ENCODE data around the gene STIMATE. TPM values are rescaled to one million over a fixed set of nuclear protein-coding genes. Genes with fewer than 3 reads are reported as not detected.

STIMATE gene
- 10 to 100 TPM; 15.4 to 42.8 (median 21.4) TPM for total RNA-seq
- 10 to 100 TPM; 15.4 to 28.2 (median 25.7) TPM for polyA plus RNA-seq
- long read RNA-seq, donor 1, full-length matches to known transcripts: 6 of 6 reads
- long read RNA-seq, donor 1, partial matches to known transcripts: 0 of 6 reads
- long read RNA-seq, donor 1, other reads (novel, unspliced or antisense): 0 of 6 reads
- long read RNA-seq, donor 2, full-length matches to known transcripts: 2 of 2 reads
- long read RNA-seq, donor 2, partial matches to known transcripts: 0 of 2 reads
- long read RNA-seq, donor 2, other reads (novel, unspliced or antisense): 0 of 2 reads
- long read RNA-seq, donor 3, full-length matches to known transcripts: 2 of 2 reads
- long read RNA-seq, donor 3, partial matches to known transcripts: 0 of 2 reads
- long read RNA-seq, donor 3, other reads (novel, unspliced or antisense): 0 of 2 reads
- long read RNA-seq, donor 4, partial matches to known transcripts: 0 of 1 reads
- long read RNA-seq, donor 4, other reads (novel, unspliced or antisense): 1 of 1 reads
- long read RNA-seq, donor 5, full-length matches to known transcripts: 49 of 71 reads
- long read RNA-seq, donor 5, partial matches to known transcripts: 5 of 71 reads
- long read RNA-seq, donor 5, other reads (novel, unspliced or antisense): 17 of 71 reads
- long read RNA-seq, donor 6, partial matches to known transcripts: 3 of 4 reads
- long read RNA-seq, donor 6, other reads (novel, unspliced or antisense): 1 of 4 reads
- long read RNA-seq, donor 7, full-length matches to known transcripts: 5 of 5 reads
- long read RNA-seq, donor 7, partial matches to known transcripts: 0 of 5 reads
- long read RNA-seq, donor 7, other reads (novel, unspliced or antisense): 0 of 5 reads
- long read RNA-seq, donor 8, full-length matches to known transcripts: 12 of 12 reads
- long read RNA-seq, donor 8, partial matches to known transcripts: 0 of 12 reads
- long read RNA-seq, donor 8, other reads (novel, unspliced or antisense): 0 of 12 reads
- long read RNA-seq, donor 9, full-length matches to known transcripts: 1 of 1 reads
- long read RNA-seq, donor 9, partial matches to known transcripts: 0 of 1 reads
- long read RNA-seq, donor 9, other reads (novel, unspliced or antisense): 0 of 1 reads
- long read RNA-seq, donor 10, full-length matches to known transcripts: 2 of 2 reads
- long read RNA-seq, donor 10, partial matches to known transcripts: 0 of 2 reads
- long read RNA-seq, donor 10, other reads (novel, unspliced or antisense): 0 of 2 reads

- Histone ChIP-seq H3K9me3 (replicated peaks in 1 of 3) (no peaks in the 10 kb centered on the region), H3K36me3 (replicated peaks in 1 of 2) (no peaks in the 10 kb centered on the region), H3K27me3 (no peaks in the 10 kb centered on the region), H3K4me1 (replicated peaks in 1 of 2) (peaks cover 15 to 48% of the 10 kb centered on the region in 2 donors), H3K4me3 (peak within 1 kb of the TSS; percentile 19 to 92 (median 62)), H3K27ac (peak within 1 kb of the TSS in 4 of 5 donors; percentile 8 to 83 (median 65))
- peak; percentile 83 to 90 (median 87) for DNase-seq
- TF ChIP-seq CTCF (IDR thresholded peaks at IDR 0.05) (no peak), POLR2A (IDR thresholded peaks at IDR 0.05) (peak; percentile 65 to 77)
- WGBS, 4 donors: 0 to 1% (median 1%) methylated on average over 7 to 85 of the region's 85 CpGs
- intact Hi-C loops (cut with DNase I): no loop called here
Observed at GRCh38 chr3:52897130-52898122, at the start of gene STIMATE. STIMATE (minus strand) TSS chr3:52897548; CDS start chr3:52897450, 98 bp downstream.

GRCh38 chr3:52939600-52939999, 42.3 kb upstream of the STIMATE start:
- no peaks in the 10 kb centered on the region for H3K36me3 ChIP-seq (replicated peaks in 1 of 2)
- no peaks in the 10 kb centered on the region for H3K9me3 ChIP-seq (replicated peaks in 1 of 3)
- H3K4me1 ChIP-seq (replicated peaks in 1 of 2): peaks cover 0 to 6% of the 10 kb centered on the region in 2 donors
- intact Hi-C loops (cut with DNase I): loop anchor here in 1 of 2 donors (10.0 kb wide), 2 partner anchors 85 to 135 kb away; no protein-coding TSS in a partner anchor
- no peak overlapping the region for H3K27ac ChIP-seq
- H3K4me3 ChIP-seq: no peak overlapping the region
- TF ChIP-seq POLR2A (IDR thresholded peaks at IDR 0.05) (no peak), CTCF (IDR thresholded peaks at IDR 0.05) (no peak)
- no peak for DNase-seq
- H3K27me3 ChIP-seq: no peaks in the 10 kb centered on the region

GRCh38 chr3:52934630-52935530, 37.5 kb upstream of the STIMATE start:
- intact Hi-C loops (cut with DNase I): loop anchor here (5.0 to 10.0 kb wide), 3 partner anchors 80 to 140 kb away; no protein-coding TSS in a partner anchor
- H3K36me3 ChIP-seq (replicated peaks in 1 of 2): peaks cover 0 to 8% of the 10 kb centered on the region in 2 donors
- DNase-seq: peak; percentile 31 to 80 (median 60)
- TF ChIP-seq POLR2A (IDR thresholded peaks at IDR 0.05) (no peak), CTCF (IDR thresholded peaks at IDR 0.05) (peak; percentile 65 to 80 (median 75))
- H3K27me3 ChIP-seq: no peaks in the 10 kb centered on the region
- WGBS, 4 donors: 13% methylated on average over 8 of the region's 8 CpGs
- no peak overlapping the region for H3K4me3 ChIP-seq
- H3K4me1 ChIP-seq (replicated peaks in 1 of 2): peaks cover 0 to 7% of the 10 kb centered on the region in 2 donors
- H3K27ac ChIP-seq: no peak overlapping the region
- H3K9me3 ChIP-seq (replicated peaks in 1 of 3): no peaks in the 10 kb centered on the region

All from adrenal gland (tissue), 19 donors.